IPS-18c (cell line): ENCODE measurements around the gene LAMTOR4.
"Not testable (repeated sequence)": the region's sequence is repeated elsewhere in the genome, so short reads cannot be mapped to it uniquely, and the experiment has no call there.

ENCODE experiments used
- H3K4me3 ChIP-seq: 2 replicates; pipeline ENCODE4 v1.7.0; 2013; ENCODE audit warnings: low read depth, mild to moderate bottlenecking, low read length, moderate library complexity; ENCODE audit not compliant: insufficient read depth
- H3K9me3 ChIP-seq: one replicate; pipeline ENCODE4 v1.6.1; 2013; ENCODE audit warnings: mild to moderate bottlenecking, low read length, moderate library complexity; ENCODE audit not compliant: control insufficient read depth, insufficient read depth

LAMTOR4 gene

DNA sequence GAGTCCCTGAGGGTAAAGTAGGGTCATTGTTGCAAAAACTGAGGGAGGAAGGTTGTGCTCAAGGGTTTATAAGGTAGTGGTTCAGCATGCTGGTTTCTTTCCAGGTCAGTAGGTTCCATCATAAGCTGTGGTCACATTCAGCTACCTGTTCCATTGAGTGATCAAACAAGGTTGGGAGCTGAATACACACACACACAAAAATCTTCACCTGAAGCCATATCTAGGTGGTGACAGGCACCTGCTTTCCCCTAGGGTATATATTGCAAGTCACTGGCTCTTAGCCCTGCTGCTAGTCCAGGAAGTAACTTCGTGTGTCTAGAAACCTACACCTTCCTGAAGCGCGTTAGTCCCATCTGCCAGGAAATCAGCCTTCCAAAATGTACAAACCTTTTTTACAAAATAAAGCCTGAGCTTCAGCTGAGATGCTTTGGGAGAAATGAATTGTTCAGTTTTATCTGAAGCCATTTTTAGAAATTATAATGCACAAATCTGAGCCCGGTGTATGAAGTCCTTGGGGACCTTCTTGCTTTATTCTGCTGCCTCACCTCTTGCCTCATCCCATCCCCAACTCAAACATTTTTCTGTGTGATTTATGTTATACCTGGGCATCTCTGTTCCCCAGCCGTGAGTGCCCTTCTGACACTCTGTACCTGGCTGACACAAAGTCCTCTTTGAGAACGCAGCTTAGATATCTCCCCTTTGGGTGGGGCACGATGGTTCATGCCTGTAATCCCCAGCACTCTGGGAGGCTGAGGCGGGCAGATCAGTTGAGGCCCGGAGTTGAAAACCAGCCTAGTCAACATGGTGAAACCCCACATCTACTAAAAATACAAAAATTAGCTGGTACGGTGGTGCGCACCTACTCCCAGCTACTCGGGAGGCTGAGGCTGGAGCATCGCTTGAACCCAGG, 10.6 kb upstream of the LAMTOR4 start:
- Histone ChIP-seq H3K4me3 (no peak overlapping the region), H3K9me3 (no peaks in the 10 kb centered on the region)

DNA sequence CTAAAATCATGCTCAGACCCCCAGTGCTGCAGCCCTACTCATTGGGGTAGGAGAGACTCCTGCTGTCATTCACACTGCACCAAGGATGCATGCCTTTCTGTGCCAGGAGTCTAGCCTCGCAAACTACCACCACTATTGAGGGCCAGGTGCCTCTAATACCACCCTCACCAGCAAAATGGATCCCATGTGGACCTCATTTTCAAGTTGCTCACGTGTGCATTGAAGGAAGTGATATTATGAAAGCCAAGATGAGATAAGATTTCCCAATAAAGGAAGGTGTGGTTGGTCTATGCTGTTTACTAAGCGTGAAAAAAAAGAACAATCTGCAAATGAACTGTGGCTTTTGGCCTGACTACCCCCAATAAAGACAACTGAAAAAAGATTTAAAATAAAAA, 7.2 kb upstream of the LAMTOR4 start:
- Histone ChIP-seq H3K4me3 (no peak overlapping the region), H3K9me3 (no peaks in the 10 kb centered on the region)

DNA sequence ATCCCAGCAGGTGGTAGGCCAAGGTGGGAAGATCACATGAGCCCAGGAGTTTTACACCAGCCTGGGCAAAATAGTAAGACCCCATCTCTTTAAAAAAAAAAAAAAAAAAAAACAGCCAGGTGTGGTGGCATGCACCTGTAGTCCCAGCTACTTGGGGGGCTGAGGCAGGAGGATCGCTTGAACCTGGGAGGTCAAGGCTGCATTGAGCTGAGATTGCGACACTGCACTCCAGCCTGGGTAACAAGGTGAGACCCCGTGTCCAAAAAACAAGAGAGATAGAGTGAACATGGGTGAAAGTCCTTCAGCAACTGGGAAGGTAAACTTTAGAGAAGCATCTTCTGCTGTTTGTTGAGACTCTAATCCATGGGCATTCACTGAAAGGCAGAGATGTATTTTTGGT, 6.3 kb upstream of the LAMTOR4 start:
- H3K9me3 ChIP-seq, result no peaks in the 10 kb centered on the region
- no peak overlapping the region for H3K4me3 ChIP-seq

DNA sequence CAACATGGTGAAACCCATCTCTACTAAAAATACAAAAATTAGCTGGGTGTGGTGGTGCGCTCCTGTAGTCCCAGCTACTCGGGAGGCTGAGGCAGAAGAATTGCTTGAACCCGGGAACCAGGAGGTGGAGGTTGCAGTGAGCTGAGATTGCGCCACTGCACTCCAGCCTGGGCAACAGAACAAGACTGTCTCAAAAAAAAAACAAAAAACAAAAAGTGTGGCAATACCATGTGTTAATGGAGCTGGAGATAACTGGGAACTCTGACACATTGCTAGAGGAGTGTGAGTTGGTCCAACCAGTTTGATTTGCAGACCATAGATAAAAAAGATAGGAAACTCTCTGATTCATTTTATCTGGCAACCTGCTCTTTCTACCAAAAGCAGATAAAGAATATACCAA, 2.4 kb upstream of the LAMTOR4 start:
- H3K9me3 ChIP-seq, result not testable (repeated sequence)

DNA sequence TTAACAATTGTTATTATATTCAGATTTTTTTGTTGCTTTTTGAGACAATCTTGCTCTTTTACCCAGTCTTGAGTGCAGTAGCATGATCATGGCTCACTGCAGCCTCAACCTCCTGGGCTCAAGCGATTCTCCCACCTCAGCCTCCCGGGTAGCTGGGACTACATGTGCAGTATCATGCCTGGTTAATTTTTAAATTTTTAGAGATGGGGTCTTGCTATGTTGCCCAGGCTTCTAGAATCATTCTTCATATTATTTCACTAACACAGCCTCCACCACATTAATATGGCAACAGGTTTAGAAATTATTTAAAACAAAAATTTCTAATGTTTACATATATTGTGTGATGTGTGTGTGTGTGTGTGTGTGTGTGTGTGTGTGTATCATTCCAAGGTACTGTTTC, 1.4 kb upstream of the LAMTOR4 start:
- H3K4me3 ChIP-seq, result no peak overlapping the region
- H3K9me3 ChIP-seq, result peaks cover 2% of the 10 kb centered on the region

More for the DNA sequence above, 2.4 kb upstream of the LAMTOR4 start:
- not testable (repeated sequence) for H3K4me3 ChIP-seq

DNA sequence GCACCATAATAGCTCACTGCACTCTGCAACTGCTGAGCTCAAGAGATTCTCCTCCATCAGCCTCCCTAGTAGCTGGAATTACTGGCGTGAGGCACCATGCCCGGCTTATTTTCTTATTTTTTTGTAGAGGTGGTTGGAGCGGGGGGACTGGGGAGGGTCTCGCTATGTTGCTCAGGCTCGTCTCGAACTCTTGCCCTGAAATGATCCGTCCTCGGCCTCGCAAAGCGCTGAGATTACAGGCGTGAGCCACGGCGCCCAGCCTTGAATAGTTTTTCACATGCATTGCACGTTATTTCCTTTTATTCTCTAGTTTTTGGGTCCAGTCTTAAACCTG, 526 bp upstream of the LAMTOR4 start:
- Histone ChIP-seq H3K9me3 (peaks cover 2% of the 10 kb centered on the region), H3K4me3 (peak overlapping the region; percentile 34)

DNA sequence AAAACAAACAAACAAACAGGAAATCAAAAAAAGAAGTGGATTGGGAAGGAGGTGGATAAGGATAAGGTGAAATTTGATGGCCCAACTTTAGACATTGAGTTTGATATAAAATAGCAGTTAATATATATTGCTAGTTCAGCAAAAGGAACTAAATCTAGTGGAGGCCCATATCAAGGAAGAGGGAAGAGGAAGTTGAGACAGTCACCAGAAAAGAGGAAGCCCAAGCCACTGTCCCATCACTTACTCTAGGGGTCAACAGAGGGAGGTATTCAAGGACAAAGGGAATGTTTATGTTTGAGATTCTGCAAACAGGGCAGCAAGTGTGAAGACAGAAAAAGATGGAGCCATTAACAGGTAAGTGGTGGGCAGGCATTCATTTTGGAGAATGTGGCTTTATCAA, 3.7 kb downstream of the LAMTOR4 start:
- H3K4me3 ChIP-seq, result no peak overlapping the region
- peaks cover 2% of the 10 kb centered on the region for H3K9me3 ChIP-seq

DNA sequence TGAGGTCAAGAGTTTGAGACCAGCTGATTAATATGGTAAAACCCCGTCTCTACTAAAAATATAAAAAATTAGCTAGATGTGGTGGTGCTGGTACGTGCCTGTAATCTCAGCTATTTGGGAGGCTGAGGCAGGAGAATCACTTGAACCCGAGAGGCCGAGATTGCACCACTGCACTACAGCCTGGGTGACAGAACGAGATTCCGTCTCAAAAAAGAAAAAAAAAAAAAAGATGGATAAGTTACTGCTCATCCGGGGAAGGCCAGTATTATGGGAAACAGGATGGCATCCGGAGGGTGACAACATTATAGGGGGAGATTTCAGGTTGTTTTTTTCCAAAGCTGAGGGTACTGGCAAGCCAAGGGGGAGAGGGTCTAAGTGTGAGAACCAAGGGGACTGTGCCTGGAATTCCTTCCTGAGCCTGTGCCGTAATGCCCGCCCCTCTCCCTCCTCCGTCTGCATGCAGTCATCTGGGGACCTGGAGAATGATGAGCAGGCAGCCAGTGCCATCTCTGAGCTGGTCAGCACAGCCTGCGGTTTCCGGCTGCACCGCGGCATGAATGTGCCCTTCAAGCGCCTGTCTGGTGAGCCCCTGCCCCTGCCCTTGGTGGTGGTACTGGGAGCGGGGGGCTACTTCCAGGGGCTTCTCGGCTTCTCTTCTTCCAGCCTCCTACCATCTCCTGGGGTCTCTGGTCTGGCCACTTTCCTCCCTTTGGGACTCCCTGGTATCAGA, 4.4 kb downstream of the LAMTOR4 start:
- Histone ChIP-seq H3K4me3 (no peak overlapping the region), H3K9me3 (peaks cover 2% of the 10 kb centered on the region)

DNA sequence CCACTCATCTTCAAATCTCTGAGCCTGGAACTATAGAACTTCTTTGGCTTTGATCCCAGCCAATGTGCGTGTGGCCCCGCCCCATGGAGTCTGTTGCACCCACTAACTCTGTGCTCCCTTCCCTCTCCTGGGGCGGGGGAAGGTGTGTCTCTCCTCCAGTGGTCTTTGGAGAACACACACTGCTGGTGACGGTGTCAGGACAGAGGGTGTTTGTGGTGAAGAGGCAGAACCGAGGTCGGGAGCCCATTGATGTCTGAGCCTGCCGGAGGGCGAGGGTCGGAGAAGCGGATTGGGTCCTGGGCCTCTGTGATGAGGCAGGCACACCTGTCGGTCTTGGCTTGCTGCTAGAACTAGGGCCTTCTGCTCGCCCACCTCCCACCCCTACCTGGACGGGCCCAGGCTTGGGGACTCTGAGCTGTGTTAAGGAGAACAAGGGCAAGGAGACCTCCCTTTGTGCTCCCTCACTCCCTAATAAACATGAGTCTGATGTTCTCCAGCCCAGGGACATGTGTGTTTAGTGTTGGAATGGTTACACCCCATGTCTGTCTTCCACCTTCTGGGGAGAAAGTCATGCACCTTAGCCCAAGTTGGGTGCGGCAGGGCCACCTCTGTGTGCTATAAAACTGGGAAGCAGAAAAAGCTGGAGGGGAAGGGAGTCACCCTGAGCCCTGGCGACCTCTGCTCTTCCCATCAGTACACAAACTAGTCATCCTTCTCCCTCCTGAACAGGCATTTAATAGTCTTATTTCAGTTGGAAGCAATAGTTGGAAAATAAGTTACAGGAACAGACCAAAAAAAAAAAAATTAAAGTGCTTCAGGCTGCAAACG, 5.2 kb downstream of the LAMTOR4 start:
- Histone ChIP-seq H3K4me3 (no peak overlapping the region), H3K9me3 (peaks cover 2% of the 10 kb centered on the region)

DNA sequence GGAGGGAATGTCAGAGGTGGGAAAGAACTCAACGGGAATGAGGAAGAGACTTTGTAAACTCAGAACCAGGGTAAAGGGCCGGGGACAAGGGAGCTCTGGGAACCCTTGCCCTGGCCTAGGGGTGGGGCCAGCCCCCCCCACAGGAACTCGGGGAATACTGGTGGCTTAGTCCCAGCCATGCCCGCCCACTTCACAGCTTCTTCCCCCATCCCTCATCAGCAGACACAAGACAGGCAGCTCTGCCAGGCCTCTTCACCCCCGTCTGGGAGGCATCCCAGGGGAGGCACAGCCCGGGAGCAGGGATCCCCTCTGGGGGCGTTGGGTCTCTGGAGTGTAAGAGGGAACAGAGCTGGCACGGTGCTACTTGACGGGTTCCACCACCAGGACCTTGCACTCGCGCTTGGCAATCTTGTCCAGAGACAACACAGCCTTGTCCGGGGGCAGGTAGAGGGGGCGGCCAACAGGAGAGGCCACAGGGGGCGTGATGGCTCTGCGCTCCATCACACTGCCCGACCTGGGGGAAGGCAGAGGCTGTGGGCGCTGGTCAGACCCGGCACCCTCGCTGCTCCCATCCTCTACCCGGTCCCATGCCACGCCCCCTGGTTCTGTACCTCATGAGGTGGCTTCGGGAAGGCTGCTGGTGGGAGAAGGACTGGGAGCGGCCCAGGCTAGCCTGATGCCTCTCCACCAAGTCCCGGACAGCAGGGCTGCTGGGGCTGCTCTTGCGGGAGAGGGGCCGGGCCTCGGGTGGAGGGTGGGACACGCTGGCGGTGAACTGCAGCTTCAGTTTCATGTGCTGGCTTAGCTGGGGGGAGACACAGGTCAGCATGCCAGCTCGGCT, 6.2 kb downstream of the LAMTOR4 start:
- H3K9me3 ChIP-seq, result peaks cover 2% of the 10 kb centered on the region
- H3K4me3 ChIP-seq, result no peak overlapping the region

DNA sequence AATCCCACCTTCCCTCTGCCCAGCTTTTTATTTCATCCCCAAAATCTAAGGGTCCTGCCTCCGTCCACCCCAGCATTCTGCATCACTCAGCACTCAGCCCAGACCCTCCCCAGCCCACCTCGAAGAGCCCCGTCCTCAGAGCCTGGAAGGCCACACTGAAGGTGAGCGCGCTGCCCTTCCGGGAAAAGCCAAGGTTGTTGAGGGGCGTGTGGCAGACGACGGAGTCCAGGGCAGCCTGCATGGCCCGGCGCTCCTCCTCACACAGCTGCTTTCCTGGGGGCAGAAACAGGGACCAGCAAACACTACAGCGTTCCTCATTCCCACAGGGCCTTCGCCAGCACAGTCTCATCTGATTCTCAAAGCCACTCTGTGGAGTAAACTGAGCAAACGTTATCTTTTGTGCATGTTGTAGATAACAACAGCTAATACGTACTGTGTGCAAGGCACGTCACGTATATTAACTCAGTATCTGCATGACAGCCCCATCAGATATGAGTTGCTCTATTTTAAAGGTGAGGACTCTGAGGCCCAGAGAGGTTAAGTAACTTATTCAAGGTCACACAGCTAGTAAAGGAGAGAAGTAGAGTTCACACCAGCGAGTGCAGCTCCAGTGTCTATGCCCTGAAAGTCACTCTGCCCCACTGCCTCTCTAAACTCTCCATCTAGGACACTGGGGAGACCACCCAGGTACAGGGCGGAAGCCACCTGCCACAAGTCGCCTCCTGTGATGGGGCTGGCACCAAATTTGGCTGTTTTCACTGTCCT, 7.0 kb downstream of the LAMTOR4 start:
- Histone ChIP-seq H3K4me3 (no peak overlapping the region), H3K9me3 (peaks cover 1% of the 10 kb centered on the region)

DNA sequence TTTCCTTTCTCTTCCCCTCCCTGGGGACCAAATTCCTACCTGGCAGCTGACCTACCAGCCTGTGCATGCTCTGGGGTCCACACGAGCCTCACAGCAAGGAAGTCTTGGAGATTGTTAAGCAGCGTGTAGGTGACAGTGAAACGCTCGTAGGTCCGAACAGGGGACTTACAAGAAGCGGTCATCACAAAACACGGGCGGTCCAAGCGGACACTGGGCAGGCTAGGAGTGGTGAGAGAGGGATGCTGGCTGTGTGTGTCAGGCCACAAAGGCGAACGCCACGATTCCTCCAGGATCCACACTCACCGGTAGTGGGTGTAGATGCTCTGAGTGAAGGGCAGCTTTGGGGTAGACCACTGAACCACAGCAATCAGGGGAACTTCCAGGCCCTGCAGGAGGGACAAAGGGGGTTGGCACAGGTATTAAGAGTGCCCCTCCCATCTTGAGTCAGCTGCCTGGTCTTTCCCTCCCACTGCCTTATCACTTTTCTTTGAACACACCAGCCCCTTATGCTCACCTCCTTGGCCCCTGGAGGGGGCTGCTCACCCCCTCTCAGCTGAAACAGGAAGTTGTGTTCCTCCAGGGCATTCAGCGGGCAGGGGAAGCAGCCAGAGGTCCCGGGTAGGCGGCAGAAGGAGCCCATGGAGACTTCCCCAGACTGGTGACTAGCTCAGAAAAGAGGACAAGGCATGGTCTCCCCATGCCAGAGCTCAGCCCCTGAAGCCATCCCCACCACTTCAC, 7.8 kb downstream of the LAMTOR4 start:
- Histone ChIP-seq H3K9me3 (no peaks in the 10 kb centered on the region), H3K4me3 (no peak overlapping the region)

DNA sequence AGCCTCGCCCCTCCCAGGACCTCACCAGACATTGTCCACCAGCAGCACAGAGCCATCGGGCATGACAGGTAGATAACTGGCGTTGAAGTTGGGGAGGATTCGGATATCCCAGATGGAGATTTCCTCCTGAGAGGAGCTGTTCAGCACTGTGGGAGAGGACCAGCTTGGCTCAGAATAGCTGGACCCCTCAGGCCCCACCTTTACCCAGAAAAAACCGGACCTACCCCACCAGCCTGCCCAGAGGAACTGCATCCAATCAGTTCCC, 8.3 kb downstream of the LAMTOR4 start:
- H3K4me3 ChIP-seq, result no peak overlapping the region
- no peaks in the 10 kb centered on the region for H3K9me3 ChIP-seq

DNA sequence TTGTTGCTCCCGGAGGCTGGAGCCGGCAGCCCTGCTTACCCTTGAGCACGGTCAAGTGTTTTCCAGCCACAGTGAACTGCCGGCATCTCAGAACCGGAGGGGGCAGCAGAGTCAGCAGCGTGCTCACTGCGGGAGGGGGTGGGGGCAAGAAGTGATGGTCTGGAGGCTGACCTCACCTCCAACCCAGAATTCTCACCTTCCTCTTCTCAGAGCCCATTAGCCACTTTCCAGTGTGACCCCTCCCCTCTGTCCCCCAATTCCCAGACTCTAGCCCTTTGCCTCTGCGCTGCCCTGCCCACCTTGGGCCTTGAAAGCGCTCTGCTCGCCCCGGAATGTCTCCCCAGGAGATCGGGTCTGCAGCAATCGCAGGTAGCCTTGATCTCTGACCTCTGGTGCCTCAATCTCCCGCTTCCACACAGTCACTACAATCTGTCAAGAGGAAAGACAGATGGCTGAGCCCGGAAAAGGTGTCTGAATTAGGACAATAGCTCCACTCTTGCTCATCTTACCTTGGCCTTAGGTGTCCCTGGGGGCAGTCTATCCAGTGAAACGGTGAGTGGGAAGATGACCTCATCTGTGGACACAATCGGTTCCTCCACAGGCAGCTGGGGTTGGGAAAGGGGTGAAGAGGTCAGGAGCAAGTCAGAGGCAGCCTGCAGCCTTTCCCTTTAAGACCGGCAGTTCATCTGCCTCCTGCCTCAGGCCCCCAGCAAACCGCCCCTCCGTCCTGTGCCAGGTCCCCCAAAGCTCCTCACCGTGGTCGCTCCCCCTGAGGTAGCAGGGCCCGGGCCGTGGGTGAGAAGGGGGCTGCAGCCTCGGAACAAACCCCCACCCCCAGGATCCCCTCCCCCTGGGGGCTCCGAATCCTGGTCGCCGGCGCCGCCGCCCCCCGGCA, 8.9 kb downstream of the LAMTOR4 start:
- Histone ChIP-seq H3K9me3 (no peaks in the 10 kb centered on the region), H3K4me3 (peak overlapping the region; percentile 94)
